ENCODE data around the gene MARCHF3. TPM values are rescaled to one million over a fixed set of nuclear protein-coding genes. Genes with fewer than 3 reads are reported as not detected.

MARCHF3 gene
- total RNA-seq, 5 donors from 2014 or later (not counting 1 experiment from before 2014, with no cell fraction given) = 5.6 to 9.9 (median 7.6) TPM

GRCh38 chr5:126998895-126999570, 31.3 kb downstream of the MARCHF3 start:
- CTCF ChIA-PET = no interaction called here
- no peak overlapping the region for H3K27ac Mint-ChIP-seq
- no peak for DNase-seq
- Histone ChIP-seq H3K36me3 (ENCODE audit: control insufficient read depth in 2 of 2, extremely low read depth in 1 of 2, insufficient read depth in 1 of 2, low read length in 1 of 2) (no peaks in the 10 kb centered on the region), H3K4me1 (ENCODE audit: control insufficient read depth in 1 of 2, extremely low read depth in 1 of 2, insufficient read depth in 2 of 2, low read length in 2 of 2) (no peaks in the 10 kb centered on the region), H3K4me3 (ENCODE audit: control insufficient read depth in 1 of 2, extremely low read depth in 1 of 2, low read length in 1 of 2) (no peak overlapping the region), H3K9me3 (no peaks in the 10 kb centered on the region), H3K27me3 (replicated peaks in 1 of 2; ENCODE audit: control insufficient read depth in 2 of 2, extremely low read depth in 1 of 2, insufficient read depth in 2 of 2, low read length in 1 of 2) (peaks cover 0 to 4% of the 10 kb centered on the region in 2 experiments), H3K27ac (ENCODE audit: low read length) (no peak overlapping the region)
- H3K4me1 Mint-ChIP-seq = peaks cover 8 to 29% (median 10%) of the 10 kb centered on the region in 3 donors
- peaks cover 0 to 5% (median 0%) of the 10 kb centered on the region in 3 donors for H3K9me3 Mint-ChIP-seq
- peaks cover 7% of the 10 kb centered on the region for H3K36me3 Mint-ChIP-seq
- WGBS (ENCODE audit: insufficient coverage) = 93% methylated on average over 3 of the region's 3 CpGs
- H3K27me3 Mint-ChIP-seq = peaks cover 0 to 1% of the 10 kb centered on the region in 2 donors
- H3K4me3 Mint-ChIP-seq = no peak overlapping the region
- ATAC-seq (replicated peaks in 1 of 4) = no peak
- POLR2A ChIA-PET = interaction anchor here in 1 of 2 donors (0.6 kb wide), 1 partner anchor 146 kb away, joined by 9 read pairs; no protein-coding TSS in a partner anchor

- H3K9me3 Mint-ChIP-seq = peaks cover 0 to 5% (median 0%) of the 10 kb centered on the region in 3 donors
- H3K27ac Mint-ChIP-seq = no peak overlapping the region
- H3K4me1 Mint-ChIP-seq = peaks cover 10 to 37% (median 15%) of the 10 kb centered on the region in 3 donors
- no CpG with 5 or more reads among the region's 2 CpGs for WGBS (ENCODE audit: insufficient coverage)
- no peak overlapping the region for H3K27ac ChIP-seq (ENCODE audit: low read length)
- H3K36me3 Mint-ChIP-seq = peaks cover 7% of the 10 kb centered on the region
- H3K9me3 ChIP-seq = no peaks in the 10 kb centered on the region
- H3K4me3 Mint-ChIP-seq = no peak overlapping the region
- no peak overlapping the region for H3K4me3 ChIP-seq (ENCODE audit: control insufficient read depth in 1 of 2, extremely low read depth in 1 of 2, low read length in 1 of 2)
- DNase-seq (no peak), ATAC-seq (replicated peaks in 1 of 4) (no peak)
- peaks cover 0 to 4% of the 10 kb centered on the region in 2 experiments for H3K27me3 ChIP-seq (replicated peaks in 1 of 2; ENCODE audit: control insufficient read depth in 2 of 2, extremely low read depth in 1 of 2, insufficient read depth in 2 of 2, low read length in 1 of 2)
- no peaks in the 10 kb centered on the region for H3K4me1 ChIP-seq (ENCODE audit: control insufficient read depth in 1 of 2, extremely low read depth in 1 of 2, insufficient read depth in 2 of 2, low read length in 2 of 2)
- ChIA-PET CTCF (no interaction called here), POLR2A (no interaction called here)
- H3K36me3 ChIP-seq (ENCODE audit: control insufficient read depth in 2 of 2, extremely low read depth in 1 of 2, insufficient read depth in 1 of 2, low read length in 1 of 2) = no peaks in the 10 kb centered on the region
- H3K27me3 Mint-ChIP-seq = peaks cover 0 to 1% of the 10 kb centered on the region in 2 donors
Observed at GRCh38 chr5:126998201-126998631, 32.1 kb downstream of the MARCHF3 start.

GRCh38 chr5:126995689-126996088, 34.7 kb downstream of the MARCHF3 start:
- Mint-ChIP-seq H3K27ac (no peak overlapping the region), H3K9me3 (no peaks in the 10 kb centered on the region), H3K27me3 (peaks cover 0 to 1% of the 10 kb centered on the region in 2 donors), H3K4me1 (peaks cover 13 to 43% (median 21%) of the 10 kb centered on the region in 3 donors), H3K4me3 (no peak overlapping the region), H3K36me3 (peaks cover 3% of the 10 kb centered on the region)
- Histone ChIP-seq H3K27me3 (replicated peaks in 1 of 2; ENCODE audit: control insufficient read depth in 2 of 2, extremely low read depth in 1 of 2, insufficient read depth in 2 of 2, low read length in 1 of 2) (peaks cover 0 to 4% of the 10 kb centered on the region in 2 experiments), H3K4me3 (ENCODE audit: control insufficient read depth in 1 of 2, extremely low read depth in 1 of 2, low read length in 1 of 2) (no peak overlapping the region), H3K36me3 (ENCODE audit: control insufficient read depth in 2 of 2, extremely low read depth in 1 of 2, insufficient read depth in 1 of 2, low read length in 1 of 2) (no peaks in the 10 kb centered on the region), H3K27ac (ENCODE audit: low read length) (no peak overlapping the region), H3K9me3 (no peaks in the 10 kb centered on the region), H3K4me1 (ENCODE audit: control insufficient read depth in 1 of 2, extremely low read depth in 1 of 2, insufficient read depth in 2 of 2, low read length in 2 of 2) (no peaks in the 10 kb centered on the region)
- DNase-seq = no peak
- ChIA-PET POLR2A (no interaction called here), CTCF (no interaction called here)
- no CpG with 5 or more reads among the region's 1 CpG for WGBS (ENCODE audit: insufficient coverage)
- ATAC-seq (replicated peaks in 1 of 4) = no peak

- 90% methylated on average over 3 of the region's 3 CpGs for WGBS (ENCODE audit: insufficient coverage)
- Mint-ChIP-seq H3K27ac (no peak overlapping the region), H3K4me1 (peaks cover 19 to 43% (median 27%) of the 10 kb centered on the region in 3 donors), H3K27me3 (peaks cover 0 to 1% of the 10 kb centered on the region in 2 donors), H3K9me3 (no peaks in the 10 kb centered on the region), H3K4me3 (no peak overlapping the region), H3K36me3 (peaks cover 3% of the 10 kb centered on the region)
- Histone ChIP-seq H3K27me3 (replicated peaks in 1 of 2; ENCODE audit: control insufficient read depth in 2 of 2, extremely low read depth in 1 of 2, insufficient read depth in 2 of 2, low read length in 1 of 2) (peaks cover 0 to 4% of the 10 kb centered on the region in 2 experiments), H3K4me3 (ENCODE audit: control insufficient read depth in 1 of 2, extremely low read depth in 1 of 2, low read length in 1 of 2) (no peak overlapping the region), H3K9me3 (no peaks in the 10 kb centered on the region), H3K27ac (ENCODE audit: low read length) (no peak overlapping the region), H3K36me3 (ENCODE audit: control insufficient read depth in 2 of 2, extremely low read depth in 1 of 2, insufficient read depth in 1 of 2, low read length in 1 of 2) (no peaks in the 10 kb centered on the region), H3K4me1 (ENCODE audit: control insufficient read depth in 1 of 2, extremely low read depth in 1 of 2, insufficient read depth in 2 of 2, low read length in 2 of 2) (no peaks in the 10 kb centered on the region)
- CTCF ChIA-PET = no interaction called here
- ATAC-seq (replicated peaks in 1 of 4) = no peak
- DNase-seq = no peak
- POLR2A ChIA-PET = no interaction called here
Observed at GRCh38 chr5:126995039-126995438, 35.3 kb downstream of the MARCHF3 start.

- H3K4me1 ChIP-seq (ENCODE audit: control insufficient read depth in 1 of 2, extremely low read depth in 1 of 2, insufficient read depth in 2 of 2, low read length in 2 of 2) = peaks cover 2 to 3% of the 10 kb centered on the region in 2 experiments
- H3K9me3 ChIP-seq = no peaks in the 10 kb centered on the region
- H3K4me3 Mint-ChIP-seq = no peak overlapping the region
Observed at GRCh38 chr5:126994485-126994884, 35.9 kb downstream of the MARCHF3 start.

GRCh38 chr5:126988021-126988569, 42.3 kb downstream of the MARCHF3 start:
- Histone ChIP-seq H3K27me3 (replicated peaks in 1 of 2; ENCODE audit: control insufficient read depth in 2 of 2, extremely low read depth in 1 of 2, insufficient read depth in 2 of 2, low read length in 1 of 2) (no peaks in the 10 kb centered on the region), H3K4me1 (ENCODE audit: control insufficient read depth in 1 of 2, extremely low read depth in 1 of 2, insufficient read depth in 2 of 2, low read length in 2 of 2) (peaks cover 16 to 19% of the 10 kb centered on the region in 2 experiments), H3K4me3 (ENCODE audit: control insufficient read depth in 1 of 2, extremely low read depth in 1 of 2, low read length in 1 of 2) (no peak overlapping the region), H3K9me3 (no peaks in the 10 kb centered on the region), H3K27ac (ENCODE audit: low read length) (peak overlapping the region; percentile 52), H3K36me3 (ENCODE audit: control insufficient read depth in 2 of 2, extremely low read depth in 1 of 2, insufficient read depth in 1 of 2, low read length in 1 of 2) (no peaks in the 10 kb centered on the region)
- CTCF ChIA-PET = no interaction called here
- ATAC-seq (replicated peaks in 1 of 4) = peak; percentile 85 to 97 (median 89)
- WGBS (ENCODE audit: insufficient coverage) = 29% methylated on average over 3 of the region's 3 CpGs
- POLR2A ChIA-PET = interaction anchor here in 1 of 2 donors (0.5 kb wide), 1 partner anchor 142 kb away, joined by 4 read pairs; no protein-coding TSS in a partner anchor
- Mint-ChIP-seq H3K9me3 (no peaks in the 10 kb centered on the region), H3K36me3 (no peaks in the 10 kb centered on the region), H3K27me3 (no peaks in the 10 kb centered on the region), H3K27ac (peak overlapping the region; percentile 94 to 95), H3K4me3 (peak overlapping the region; percentile 59 to 66 (median 64)), H3K4me1 (peaks cover 35 to 53% (median 50%) of the 10 kb centered on the region in 3 donors)
- peak in 31 of 35 experiments; percentile 6 to 73 (median 38) for DNase-seq

More at GRCh38 chr5:126994485-126994884, 35.9 kb downstream of the MARCHF3 start:
- Histone ChIP-seq H3K4me3 (ENCODE audit: control insufficient read depth in 1 of 2, extremely low read depth in 1 of 2, low read length in 1 of 2) (no peak overlapping the region), H3K27ac (ENCODE audit: low read length) (no peak overlapping the region), H3K36me3 (ENCODE audit: control insufficient read depth in 2 of 2, extremely low read depth in 1 of 2, insufficient read depth in 1 of 2, low read length in 1 of 2) (no peaks in the 10 kb centered on the region), H3K27me3 (replicated peaks in 1 of 2; ENCODE audit: control insufficient read depth in 2 of 2, extremely low read depth in 1 of 2, insufficient read depth in 2 of 2, low read length in 1 of 2) (peaks cover 0 to 4% of the 10 kb centered on the region in 2 experiments)
- DNase-seq = no peak
- 74% methylated on average over 3 of the region's 4 CpGs for WGBS (ENCODE audit: insufficient coverage)
- Mint-ChIP-seq H3K4me1 (peaks cover 21 to 43% (median 29%) of the 10 kb centered on the region in 3 donors), H3K36me3 (peaks cover 2% of the 10 kb centered on the region), H3K27me3 (peaks cover 0 to 1% of the 10 kb centered on the region in 2 donors), H3K9me3 (no peaks in the 10 kb centered on the region), H3K27ac (no peak overlapping the region)
- no peak for ATAC-seq (replicated peaks in 1 of 4)
- ChIA-PET POLR2A (no interaction called here), CTCF (no interaction called here)

Data from T-cell (primary cell).